ENCODE results near the gene MYO3B. TPM values are rescaled to one million over a fixed set of nuclear protein-coding genes. Genes with fewer than 3 reads are reported as not detected.

MYO3B gene
- polyA plus RNA-seq, 1 of the 3 experiments (the other 2 are of a cell fraction), result not detected

- Histone ChIP-seq H3K27me3 (ENCODE audit: insufficient read depth) (no peaks in the 10 kb centered on the region), H3K27ac (ENCODE audit: low read depth in 2 of 2, low read length in 1 of 2) (no peak overlapping the region), H3K79me2 (ENCODE audit: insufficient read depth) (no peaks in the 10 kb centered on the region), H3K9ac (no peak overlapping the region), H3K9me2 (no peaks in the 10 kb centered on the region), H2AFZ (ENCODE audit: low read depth) (no peak overlapping the region), H3F3A (replicated peaks; ENCODE audit: insufficient read depth) (no peaks in the 10 kb centered on the region), H3K4me2 (no peak overlapping the region), H3K4me3 (ENCODE audit: low read depth in 2 of 2, low read length in 1 of 2) (no peak overlapping the region), H3K9me3 (no peaks in the 10 kb centered on the region), H3K4me1 (ENCODE audit: control insufficient read depth in 1 of 2, insufficient read depth in 2 of 2, low read depth in 1 of 2, low read length in 1 of 2) (peaks cover 0 to 6% of the 10 kb centered on the region in 2 experiments; a peak in 2 of 4 replicates), H3K36me3 (replicated peaks in 1 of 2; ENCODE audit: control insufficient read depth in 1 of 2, insufficient read depth in 2 of 2, low read length in 1 of 2) (no peaks in the 10 kb centered on the region), H4K20me1 (ENCODE audit: insufficient read depth) (no peaks in the 10 kb centered on the region)
- ChIA-PET CTCF (interaction anchor here (1.0 to 1.5 kb wide), 3 partner anchors 584 to 644 kb away, joined by 4 to 6 read pairs (median 4); no protein-coding TSS in a partner anchor), POLR2A (no interaction called here)
- TF ChIP-seq CHD2 (IDR thresholded peaks at IDR 0.05; ENCODE audit: low read length, partially characterized antibody) (no peak), FOXM1 (IDR thresholded peaks at IDR 0.05; ENCODE audit: low read depth) (no peak), CTCF (IDR thresholded peaks at IDR 0.05) (no peak), MXI1 (IDR thresholded peaks at IDR 0.05; ENCODE audit: low read depth, low read length) (no peak), REST (IDR thresholded peaks at IDR 0.05; ENCODE audit: low read depth, low read length) (no peak), MEF2A (IDR thresholded peaks at IDR 0.05; ENCODE audit: borderline replicate concordance, low read depth) (no peak), IRF3 (IDR thresholded peaks at IDR 0.05; ENCODE audit: low read depth, low read length) (no peak), SMC3 (IDR thresholded peaks at IDR 0.05; ENCODE audit: low read depth, low read length) (no peak), USF1 (IDR thresholded peaks at IDR 0.05; ENCODE audit: borderline replicate concordance, low read depth) (no peak), TCF12 (IDR thresholded peaks at IDR 0.05) (no peak), TAF1 (IDR thresholded peaks at IDR 0.05; ENCODE audit: borderline replicate concordance, low read depth, low read length) (no peak), EP300 (IDR thresholded peaks at IDR 0.05; ENCODE audit: borderline replicate concordance in 1 of 2, low read depth in 1 of 2, low read length in 1 of 2) (no peak), FOSL2 (IDR thresholded peaks at IDR 0.05; ENCODE audit: borderline replicate concordance, low read depth) (no peak)
- no peak for DNase-seq
These were observed 51.2 kb downstream of the MYO3B start for GRCh38 chr2:170229125-170229524.

All from SK-N-SH (cell line).